ENCODE data around the gene BAIAP3.

The BAIAP3 gene

GRCh38 chr16:1378804-1379303 lies 45.4 kb downstream of the BAIAP3 start:
- no peak overlapping the region for H3K27ac ChIP-seq (ENCODE audit: low read length)
- peaks cover 0 to 22% of the 10 kb centered on the region in 2 donors for H3K36me3 ChIP-seq (ENCODE audit: control insufficient read depth in 1 of 2, insufficient read depth in 2 of 2, low read length in 2 of 2)

GRCh38 chr16:1379304-1380076 lies 46.0 kb downstream of the BAIAP3 start:
- peak overlapping the region; percentile 11 to 60 for H3K4me3 ChIP-seq (ENCODE audit: low read depth in 1 of 2, low read length in 2 of 2)
- H3K36me3 ChIP-seq (ENCODE audit: control insufficient read depth in 1 of 2, insufficient read depth in 2 of 2, low read length in 2 of 2): peaks cover 0 to 18% of the 10 kb centered on the region in 2 donors
- H3K9me3 ChIP-seq (ENCODE audit: control insufficient read depth in 1 of 2, low read length in 2 of 2): no peaks in the 10 kb centered on the region
- no peak overlapping the region for H3K27ac ChIP-seq (ENCODE audit: low read length)
- H3K27me3 ChIP-seq (ENCODE audit: low read depth, low read length): no peaks in the 10 kb centered on the region
- H3K4me1 ChIP-seq (ENCODE audit: control insufficient read depth in 1 of 2, insufficient read depth in 2 of 2, low read length in 2 of 2): peaks cover 0 to 14% of the 10 kb centered on the region in 2 donors

More at GRCh38 chr16:1378804-1379303, 45.4 kb downstream of the BAIAP3 start:
- no peaks in the 10 kb centered on the region for H3K27me3 ChIP-seq (ENCODE audit: low read depth, low read length)
- H3K4me1 ChIP-seq (ENCODE audit: control insufficient read depth in 1 of 2, insufficient read depth in 2 of 2, low read length in 2 of 2): peaks cover 0 to 14% of the 10 kb centered on the region in 2 donors
- no peaks in the 10 kb centered on the region for H3K9me3 ChIP-seq (ENCODE audit: control insufficient read depth in 1 of 2, low read length in 2 of 2)
- H3K4me3 ChIP-seq (ENCODE audit: low read depth in 1 of 2, low read length in 2 of 2): peak overlapping the region; percentile 11 to 60

DNA sequence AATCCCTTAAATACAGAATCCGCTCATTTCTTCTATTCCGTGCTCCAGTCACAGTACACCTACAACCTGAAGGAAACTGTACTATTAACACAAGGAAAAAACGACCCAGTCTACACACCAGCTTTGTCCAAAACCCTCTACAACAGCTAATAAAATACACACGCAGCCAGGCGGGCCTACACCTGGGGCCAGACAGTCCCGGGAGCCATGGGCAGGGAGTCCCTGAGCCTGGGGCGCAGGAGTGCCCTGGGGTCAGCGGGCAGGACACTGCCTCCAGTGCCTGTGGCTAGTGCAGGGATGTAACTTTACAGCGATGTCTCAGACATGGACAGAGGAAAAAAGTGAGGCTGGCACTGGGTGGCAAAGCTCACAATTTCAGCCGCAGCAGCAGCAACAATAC lies 46.8 kb downstream of the BAIAP3 start:
- H3K27ac ChIP-seq (ENCODE audit: low read length): no peak overlapping the region

DNA sequence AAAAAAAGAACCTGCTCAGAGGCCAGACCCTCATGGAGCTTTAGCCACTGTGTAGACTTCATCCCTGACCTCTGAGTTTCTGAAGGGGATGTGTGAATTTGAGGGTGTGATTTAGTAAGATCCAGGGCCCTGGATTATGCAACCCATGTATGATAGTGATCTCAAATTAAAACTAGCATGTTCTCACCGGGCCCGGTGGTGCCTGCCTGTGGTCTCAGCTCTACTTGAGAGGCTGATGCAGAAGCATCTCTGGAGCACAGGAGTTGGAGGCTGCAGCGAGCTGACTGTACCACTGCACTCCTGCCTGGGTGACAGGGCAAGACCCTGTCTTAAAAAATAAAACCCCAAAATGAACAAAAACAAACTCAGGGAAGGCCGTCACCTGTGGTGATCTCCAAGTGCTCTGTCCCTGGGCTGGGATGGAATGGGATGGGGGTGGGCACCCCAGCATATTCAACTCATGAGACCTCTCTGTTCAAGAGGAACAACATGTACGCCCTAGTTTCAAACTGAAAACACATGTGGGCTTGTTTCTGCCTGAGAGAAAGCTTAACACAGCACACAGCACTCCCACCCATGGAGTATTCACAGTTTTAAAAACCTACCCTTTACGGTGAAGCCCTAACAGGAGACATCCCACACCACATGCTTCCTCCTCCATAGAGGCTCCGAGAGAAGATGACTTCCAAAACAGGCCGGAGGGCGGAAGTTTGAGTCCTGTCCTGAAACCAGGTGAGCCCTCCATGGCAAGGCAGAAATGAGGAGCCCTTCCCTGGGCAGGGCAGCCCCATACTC lies 48.4 kb downstream of the BAIAP3 start:
- no peaks in the 10 kb centered on the region for H3K9me3 ChIP-seq (ENCODE audit: control insufficient read depth in 1 of 2, low read length in 2 of 2)
- H3K4me1 ChIP-seq (ENCODE audit: control insufficient read depth in 1 of 2, insufficient read depth in 2 of 2, low read length in 2 of 2): peaks cover 0 to 14% of the 10 kb centered on the region in 2 donors
- H3K27me3 ChIP-seq (ENCODE audit: low read depth, low read length): no peaks in the 10 kb centered on the region
- peaks cover 3 to 17% of the 10 kb centered on the region in 2 donors for H3K36me3 ChIP-seq (ENCODE audit: control insufficient read depth in 1 of 2, insufficient read depth in 2 of 2, low read length in 2 of 2)
- H3K4me3 ChIP-seq (ENCODE audit: low read depth in 1 of 2, low read length in 2 of 2): no peak overlapping the region
- H3K27ac ChIP-seq (ENCODE audit: low read length): no peak overlapping the region

More for the DNA sequence above, 46.8 kb downstream of the BAIAP3 start:
- Histone ChIP-seq H3K4me1 (ENCODE audit: control insufficient read depth in 1 of 2, insufficient read depth in 2 of 2, low read length in 2 of 2) (peaks cover 0 to 14% of the 10 kb centered on the region in 2 donors), H3K9me3 (ENCODE audit: control insufficient read depth in 1 of 2, low read length in 2 of 2) (no peaks in the 10 kb centered on the region), H3K4me3 (ENCODE audit: low read depth in 1 of 2, low read length in 2 of 2) (peak overlapping the region in 1 of 2 donors; percentile 8), H3K27me3 (ENCODE audit: low read depth, low read length) (no peaks in the 10 kb centered on the region), H3K36me3 (ENCODE audit: control insufficient read depth in 1 of 2, insufficient read depth in 2 of 2, low read length in 2 of 2) (peaks cover 3 to 17% of the 10 kb centered on the region in 2 donors)

DNA sequence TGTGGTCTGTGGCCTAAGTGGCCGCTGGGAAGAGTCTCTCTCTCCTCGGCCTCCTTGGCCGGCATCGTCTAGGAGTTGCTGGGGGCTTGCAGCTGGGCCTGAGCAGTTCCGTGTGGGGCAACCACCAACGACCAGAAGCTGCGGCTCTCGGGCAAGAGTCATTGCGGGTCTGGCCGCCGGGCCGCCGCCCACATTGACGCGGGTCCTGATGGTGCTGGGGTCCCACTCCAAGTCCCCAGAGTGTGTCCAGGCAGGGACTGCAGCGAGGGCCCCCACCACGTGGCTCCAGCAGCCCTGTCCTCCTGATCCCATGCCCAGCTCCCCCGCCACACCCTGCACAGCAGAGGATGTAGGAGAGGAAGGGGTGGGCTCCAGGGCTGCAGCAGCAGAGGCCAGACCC lies 50.1 kb downstream of the BAIAP3 start:
- H3K27ac ChIP-seq (ENCODE audit: low read length): no peak overlapping the region
- H3K36me3 ChIP-seq (ENCODE audit: control insufficient read depth in 1 of 2, insufficient read depth in 2 of 2, low read length in 2 of 2): peaks cover 3 to 33% of the 10 kb centered on the region in 2 donors
- peaks cover 0 to 8% of the 10 kb centered on the region in 2 donors for H3K4me1 ChIP-seq (ENCODE audit: control insufficient read depth in 1 of 2, insufficient read depth in 2 of 2, low read length in 2 of 2)
- H3K27me3 ChIP-seq (ENCODE audit: low read depth, low read length): no peaks in the 10 kb centered on the region
- H3K4me3 ChIP-seq (ENCODE audit: low read depth in 1 of 2, low read length in 2 of 2): no peak overlapping the region
- no peaks in the 10 kb centered on the region for H3K9me3 ChIP-seq (ENCODE audit: control insufficient read depth in 1 of 2, low read length in 2 of 2)

GRCh38 chr16:1385232-1385631 lies 51.8 kb downstream of the BAIAP3 start:
- Histone ChIP-seq H3K4me3 (ENCODE audit: low read depth in 1 of 2, low read length in 2 of 2) (no peak overlapping the region), H3K4me1 (ENCODE audit: control insufficient read depth in 1 of 2, insufficient read depth in 2 of 2, low read length in 2 of 2) (no peaks in the 10 kb centered on the region), H3K27me3 (ENCODE audit: low read depth, low read length) (no peaks in the 10 kb centered on the region), H3K36me3 (ENCODE audit: control insufficient read depth in 1 of 2, insufficient read depth in 2 of 2, low read length in 2 of 2) (peaks cover 3 to 48% of the 10 kb centered on the region in 2 donors), H3K27ac (ENCODE audit: low read length) (no peak overlapping the region), H3K9me3 (ENCODE audit: control insufficient read depth in 1 of 2, low read length in 2 of 2) (no peaks in the 10 kb centered on the region)

GRCh38 chr16:1387331-1387730 lies 53.9 kb downstream of the BAIAP3 start:
- Histone ChIP-seq H3K4me1 (ENCODE audit: control insufficient read depth in 1 of 2, insufficient read depth in 2 of 2, low read length in 2 of 2) (no peaks in the 10 kb centered on the region), H3K27me3 (ENCODE audit: low read depth, low read length) (no peaks in the 10 kb centered on the region), H3K27ac (ENCODE audit: low read length) (no peak overlapping the region), H3K36me3 (ENCODE audit: control insufficient read depth in 1 of 2, insufficient read depth in 2 of 2, low read length in 2 of 2) (peaks cover 3 to 65% of the 10 kb centered on the region in 2 donors), H3K4me3 (ENCODE audit: low read depth in 1 of 2, low read length in 2 of 2) (no peak overlapping the region), H3K9me3 (ENCODE audit: control insufficient read depth in 1 of 2, low read length in 2 of 2) (no peaks in the 10 kb centered on the region)

DNA sequence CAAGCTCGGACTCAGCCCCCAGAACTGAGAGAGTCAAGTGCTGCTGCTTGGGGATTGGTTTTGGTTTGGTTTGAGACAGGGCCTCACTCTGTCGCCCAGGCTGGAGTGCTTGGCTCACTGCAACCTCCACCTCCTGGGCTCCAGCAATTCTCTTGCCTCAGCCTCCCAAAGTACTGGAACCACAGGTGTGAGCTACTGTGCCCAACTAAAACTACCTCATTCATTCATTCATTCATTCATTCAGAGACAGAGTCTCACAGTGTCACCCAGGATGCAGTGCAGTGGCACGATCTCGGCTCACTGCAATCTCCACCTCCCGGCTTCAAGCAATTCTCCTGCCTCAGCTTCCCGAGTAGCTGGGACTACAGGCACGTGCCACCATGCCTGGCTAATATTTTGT lies 56.3 kb downstream of the BAIAP3 start:
- no peak overlapping the region for H3K4me3 ChIP-seq (ENCODE audit: low read depth in 1 of 2, low read length in 2 of 2)
- no peak overlapping the region for H3K27ac ChIP-seq (ENCODE audit: low read length)
- H3K9me3 ChIP-seq (ENCODE audit: control insufficient read depth in 1 of 2, low read length in 2 of 2): no peaks in the 10 kb centered on the region
- H3K36me3 ChIP-seq (ENCODE audit: control insufficient read depth in 1 of 2, insufficient read depth in 2 of 2, low read length in 2 of 2): peaks cover 3 to 81% of the 10 kb centered on the region in 2 donors
- no peaks in the 10 kb centered on the region for H3K4me1 ChIP-seq (ENCODE audit: control insufficient read depth in 1 of 2, insufficient read depth in 2 of 2, low read length in 2 of 2)
- no peaks in the 10 kb centered on the region for H3K27me3 ChIP-seq (ENCODE audit: low read depth, low read length)

DNA sequence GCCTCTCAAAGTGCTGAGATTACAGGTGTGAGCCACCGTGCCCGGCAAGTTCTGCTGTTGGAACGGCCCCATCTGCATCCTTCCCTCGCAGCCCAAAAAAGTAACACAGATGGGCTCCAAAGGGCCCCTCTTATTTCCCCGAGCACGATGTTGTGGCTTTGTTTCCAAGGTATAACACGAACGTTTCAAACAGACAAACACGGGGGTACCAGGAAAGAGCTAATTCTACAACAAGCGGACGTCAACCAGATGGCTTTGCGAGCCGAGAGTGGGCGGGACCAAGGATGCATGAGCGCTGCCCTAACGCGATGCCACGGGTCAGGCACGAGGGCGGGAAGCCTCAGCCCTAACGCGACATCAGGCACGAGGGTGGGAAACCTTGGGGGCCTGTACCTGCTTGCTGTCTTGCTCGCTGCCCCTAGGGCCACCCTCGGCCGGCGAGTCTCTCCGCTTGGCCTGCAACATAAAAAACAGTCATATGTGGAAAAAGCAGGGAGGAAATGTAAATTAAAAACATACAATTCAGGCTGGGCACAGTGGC lies 56.9 kb downstream of the BAIAP3 start:
- Histone ChIP-seq H3K27ac (ENCODE audit: low read length) (no peak overlapping the region), H3K4me1 (ENCODE audit: control insufficient read depth in 1 of 2, insufficient read depth in 2 of 2, low read length in 2 of 2) (no peaks in the 10 kb centered on the region), H3K4me3 (ENCODE audit: low read depth in 1 of 2, low read length in 2 of 2) (no peak overlapping the region), H3K9me3 (ENCODE audit: control insufficient read depth in 1 of 2, low read length in 2 of 2) (no peaks in the 10 kb centered on the region), H3K27me3 (ENCODE audit: low read depth, low read length) (no peaks in the 10 kb centered on the region), H3K36me3 (ENCODE audit: control insufficient read depth in 1 of 2, insufficient read depth in 2 of 2, low read length in 2 of 2) (peaks cover 0 to 76% of the 10 kb centered on the region in 2 donors)

- Histone ChIP-seq H3K4me1 (ENCODE audit: control insufficient read depth in 1 of 2, insufficient read depth in 2 of 2, low read length in 2 of 2) (no peaks in the 10 kb centered on the region), H3K36me3 (ENCODE audit: control insufficient read depth in 1 of 2, insufficient read depth in 2 of 2, low read length in 2 of 2) (peaks cover 0 to 74% of the 10 kb centered on the region in 2 donors), H3K9me3 (ENCODE audit: control insufficient read depth in 1 of 2, low read length in 2 of 2) (no peaks in the 10 kb centered on the region), H3K27ac (ENCODE audit: low read length) (no peak overlapping the region), H3K4me3 (ENCODE audit: low read depth in 1 of 2, low read length in 2 of 2) (no peak overlapping the region), H3K27me3 (ENCODE audit: low read depth, low read length) (no peaks in the 10 kb centered on the region)
Measured at GRCh38 chr16:1392826-1393225, 59.4 kb downstream of the BAIAP3 start.

- H3K4me1 ChIP-seq (ENCODE audit: control insufficient read depth in 1 of 2, insufficient read depth in 2 of 2, low read length in 2 of 2): no peaks in the 10 kb centered on the region
- no peak overlapping the region for H3K4me3 ChIP-seq (ENCODE audit: low read depth in 1 of 2, low read length in 2 of 2)
- no peaks in the 10 kb centered on the region for H3K9me3 ChIP-seq (ENCODE audit: control insufficient read depth in 1 of 2, low read length in 2 of 2)
- H3K36me3 ChIP-seq (ENCODE audit: control insufficient read depth in 1 of 2, insufficient read depth in 2 of 2, low read length in 2 of 2): peaks cover 0 to 74% of the 10 kb centered on the region in 2 donors
- no peak overlapping the region for H3K27ac ChIP-seq (ENCODE audit: low read length)
- no peaks in the 10 kb centered on the region for H3K27me3 ChIP-seq (ENCODE audit: low read depth, low read length)
Measured at GRCh38 chr16:1393613-1394176, 60.2 kb downstream of the BAIAP3 start.
